Panc1 (cell line): Measurements from ENCODE around the gene CNTNAP4. TPM values are rescaled to one million over a fixed set of nuclear protein-coding genes. Genes with fewer than 3 reads are reported as not detected.

Experiments
- ATAC-seq: fragments of 200-7000 bp; cut with Tn5 transposase; 2 replicates; pipeline ENCODE4 v1.9.1; 2020; ENCODE audit warnings: mild to moderate bottlenecking, moderate library complexity
- BruUV-seq: library from RNA; stranded (reverse); fragments of 400-500 nt; replicated peaks from 2 replicates; lab custom pipeline; 2021; lab: Mats Ljungman, UMichigan
- CTCF ChIA-PET: fragments of 300-600 bp; sonication (Branson Sonifier 250); formaldehyde crosslinking; loops from one replicate; lab custom pipeline; 2022; ENCODE audit warnings: antibody characterized with exemption; lab: Charles Lee
- POLR2A ChIA-PET: fragments of 300-600 bp; sonication (Branson Sonifier 250); formaldehyde crosslinking; loops from one replicate; lab custom pipeline; 2022; ENCODE audit warnings: antibody characterized with exemption; lab: Charles Lee
- DNase-seq: peaks from one replicate; pipeline ENCODE4 v3.0.0-alpha.2; 2010; ENCODE audit warnings: low read depth, low spot score
- H3K27ac ChIP-seq: 2 replicates; pipeline ENCODE4 v1.5.1; 2011; ENCODE audit warnings: mild to moderate bottlenecking, low read length, inconsistent platforms
- H3K27me3 ChIP-seq: fragments of 200-500 bp; sonication (Bioruptor generic); 2 replicates; pipeline ENCODE4 v1.6.0; 2014; ENCODE audit warnings: low read length, inconsistent platforms; ENCODE audit not compliant: control insufficient read depth, insufficient read depth
- H3K36me3 ChIP-seq: fragments of 200-500 bp; sonication (Bioruptor generic); 2 replicates; pipeline ENCODE4 v1.5.1; 2014; ENCODE audit warnings: inconsistent platforms, mild to moderate bottlenecking, low read length, moderate library complexity; ENCODE audit not compliant: control insufficient read depth, insufficient read depth
- H3K4me1 ChIP-seq: 2 replicates; pipeline ENCODE4 v1.5.1; 2011; ENCODE audit warnings: inconsistent platforms, mild to moderate bottlenecking, low read length, moderate library complexity; ENCODE audit not compliant: control insufficient read depth, insufficient read depth
- H3K4me3 ChIP-seq, 2 experiments: 2 replicates each; pipeline ENCODE4 v1.5.1; 2011 to 2012; ENCODE audit warnings: low read depth in 2 of 2, low read length in 2 of 2, mild to moderate bottlenecking in 2 of 2, inconsistent platforms in 1 of 2, moderate library complexity in 1 of 2
- H3K9me3 ChIP-seq: fragments of 200-500 bp; sonication (Bioruptor generic); 2 replicates; pipeline ENCODE4 v1.5.1; 2014; ENCODE audit warnings: low read depth, mild to moderate bottlenecking, inconsistent platforms, low read length, moderate library complexity; ENCODE audit not compliant: control insufficient read depth, insufficient read depth
- CTCF ChIP-seq: fragments of 450-650 bp; IDR thresholded peaks from 2 replicates; pipeline ENCODE4 v1.5.1; 2017; ENCODE audit warnings: mild to moderate bottlenecking
- POLR2AphosphoS5 ChIP-seq: IDR thresholded peaks from 2 replicates; pipeline ENCODE4 v1.6.1; 2012; ENCODE audit warnings: mild to moderate bottlenecking, low read depth, low read length, moderate library complexity
- REST ChIP-seq, 2 experiments: IDR thresholded peaks; 2 replicates each; pipeline ENCODE4 v1.6.1; 2011 to 2012; ENCODE audit warnings: low read depth in 2 of 2, control low read depth in 1 of 2, low read length in 1 of 2, mild to moderate bottlenecking in 1 of 2, moderate library complexity in 1 of 2; ENCODE audit not compliant: insufficient read depth in 1 of 2
- SIN3A ChIP-seq: IDR thresholded peaks from 2 replicates; pipeline ENCODE4 v1.6.1; 2012; ENCODE audit warnings: low read depth, mild to moderate bottlenecking, low read length, moderate library complexity, borderline replicate concordance; ENCODE audit not compliant: insufficient read depth
- TCF7L2 ChIP-seq: IDR thresholded peaks from 2 replicates; pipeline ENCODE4 v1.6.1; 2011; ENCODE audit warnings: mild to moderate bottlenecking, low read depth, low read length, inconsistent platforms
- in situ Hi-C: cut with HindIII; loops from 2 replicates; pipeline ENCODE4 v1.10.0; 2016; ENCODE audit warnings: low sequenced_read_pairs, low pct_unique_long_range_greater_than_20kb
- intact Hi-C: fragments of 100-400 bp; cut with micrococcal nuclease; formaldehyde crosslinking; loops from one replicate; pipeline ENCODE4 v1.10.0; 2022; ENCODE audit not compliant: unreplicated experiment
- total RNA-seq: library from RNA; stranded (reverse); gene quantifications from one replicate; pipeline ENCODE4 v1.2.1, GENCODE V29; 2021; ENCODE audit not compliant: unreplicated experiment

CNTNAP4 gene
- total RNA-seq, 1 experiment from 2014 or later = not detected

GRCh38 chr16:76268824-76269223, 8.4 kb upstream of the CNTNAP4 start:
- ATAC-seq = no peak
- ChIA-PET CTCF (no interaction called here), POLR2A (no interaction called here)
- no peaks in the 10 kb centered on the region for H3K27me3 ChIP-seq
- no TSS peak for BruUV-seq
- TF ChIP-seq REST (IDR thresholded peaks at IDR 0.05; ENCODE audit: insufficient read depth in 1 of 2, low read depth in 2 of 2, low read length in 1 of 2) (no peak), POLR2AphosphoS5 (no peak), SIN3A (no peak), TCF7L2 (no peak), CTCF (no peak)
- intact Hi-C loops (no loop called here), in situ Hi-C loops (no loop called here)
- H3K36me3 ChIP-seq = no peaks in the 10 kb centered on the region
- H3K9me3 ChIP-seq = no peaks in the 10 kb centered on the region
- H3K27ac ChIP-seq = no peak overlapping the region
- H3K4me1 ChIP-seq = no peaks in the 10 kb centered on the region
- DNase-seq = no peak
- H3K4me3 ChIP-seq = no peak overlapping the region

GRCh38 chr16:76277460-76278030, 344 bp downstream of the CNTNAP4 start:
- Histone ChIP-seq H3K27ac (no peak overlapping the region), H3K4me1 (no peaks in the 10 kb centered on the region), H3K36me3 (no peaks in the 10 kb centered on the region), H3K4me3 (no peak overlapping the region), H3K27me3 (no peaks in the 10 kb centered on the region), H3K9me3 (no peaks in the 10 kb centered on the region)
- CTCF ChIA-PET = no interaction called here
- TF ChIP-seq REST (IDR thresholded peaks at IDR 0.05; ENCODE audit: insufficient read depth in 1 of 2, low read depth in 2 of 2, low read length in 1 of 2) (no peak), POLR2AphosphoS5 (no peak), CTCF (no peak), SIN3A (no peak), TCF7L2 (no peak)
- in situ Hi-C loops = no loop called here
- intact Hi-C loops = loop anchor here (5.0 to 10.0 kb wide), 2 partner anchors 375 to 483 kb away; no protein-coding TSS in a partner anchor
- no TSS peak for BruUV-seq
- no peak for ATAC-seq
- POLR2A ChIA-PET = no interaction called here
- DNase-seq = no peak
